ENCODE measurements around the gene KATNAL1.

DNA sequence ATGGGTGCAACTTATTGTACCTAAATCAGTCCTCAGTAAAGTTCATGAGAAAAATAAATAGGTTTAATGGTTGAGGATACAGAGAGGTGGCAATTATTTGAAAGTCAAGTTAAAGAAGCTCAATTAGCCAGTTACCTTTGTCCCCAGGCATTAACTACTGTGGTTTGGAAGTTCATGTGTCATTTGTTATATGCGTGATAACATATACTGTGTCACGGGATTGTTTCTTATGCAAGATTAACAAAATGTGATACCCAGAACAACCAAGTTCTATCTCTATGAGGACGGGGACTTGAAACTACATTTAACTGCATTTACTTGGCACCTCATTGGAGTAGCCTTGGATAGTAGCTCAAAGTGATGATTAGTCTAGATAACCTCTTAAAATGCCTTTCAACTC lies 13.9 kb upstream of the KATNAL1 start:
- TF ChIP-seq, protein P1, sequence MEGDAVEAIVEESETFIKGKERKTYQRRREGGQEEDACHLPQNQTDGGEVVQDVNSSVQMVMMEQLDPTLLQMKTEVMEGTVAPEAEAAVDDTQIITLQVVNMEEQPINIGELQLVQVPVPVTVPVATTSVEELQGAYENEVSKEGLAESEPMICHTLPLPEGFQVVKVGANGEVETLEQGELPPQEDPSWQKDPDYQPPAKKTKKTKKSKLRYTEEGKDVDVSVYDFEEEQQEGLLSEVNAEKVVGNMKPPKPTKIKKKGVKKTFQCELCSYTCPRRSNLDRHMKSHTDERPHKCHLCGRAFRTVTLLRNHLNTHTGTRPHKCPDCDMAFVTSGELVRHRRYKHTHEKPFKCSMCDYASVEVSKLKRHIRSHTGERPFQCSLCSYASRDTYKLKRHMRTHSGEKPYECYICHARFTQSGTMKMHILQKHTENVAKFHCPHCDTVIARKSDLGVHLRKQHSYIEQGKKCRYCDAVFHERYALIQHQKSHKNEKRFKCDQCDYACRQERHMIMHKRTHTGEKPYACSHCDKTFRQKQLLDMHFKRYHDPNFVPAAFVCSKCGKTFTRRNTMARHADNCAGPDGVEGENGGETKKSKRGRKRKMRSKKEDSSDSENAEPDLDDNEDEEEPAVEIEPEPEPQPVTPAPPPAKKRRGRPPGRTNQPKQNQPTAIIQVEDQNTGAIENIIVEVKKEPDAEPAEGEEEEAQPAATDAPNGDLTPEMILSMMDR (conservative IDR thresholded peaks at IDR 0.05; ENCODE audit: low read depth, low read length): no peak
- TF ChIP-seq, protein P2, sequence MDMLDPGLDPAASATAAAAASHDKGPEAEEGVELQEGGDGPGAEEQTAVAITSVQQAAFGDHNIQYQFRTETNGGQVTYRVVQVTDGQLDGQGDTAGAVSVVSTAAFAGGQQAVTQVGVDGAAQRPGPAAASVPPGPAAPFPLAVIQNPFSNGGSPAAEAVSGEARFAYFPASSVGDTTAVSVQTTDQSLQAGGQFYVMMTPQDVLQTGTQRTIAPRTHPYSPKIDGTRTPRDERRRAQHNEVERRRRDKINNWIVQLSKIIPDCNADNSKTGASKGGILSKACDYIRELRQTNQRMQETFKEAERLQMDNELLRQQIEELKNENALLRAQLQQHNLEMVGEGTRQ (IDR thresholded peaks at IDR 0.05; ENCODE audit: low read depth, low read length): no peak
- TF ChIP-seq, protein P3, sequence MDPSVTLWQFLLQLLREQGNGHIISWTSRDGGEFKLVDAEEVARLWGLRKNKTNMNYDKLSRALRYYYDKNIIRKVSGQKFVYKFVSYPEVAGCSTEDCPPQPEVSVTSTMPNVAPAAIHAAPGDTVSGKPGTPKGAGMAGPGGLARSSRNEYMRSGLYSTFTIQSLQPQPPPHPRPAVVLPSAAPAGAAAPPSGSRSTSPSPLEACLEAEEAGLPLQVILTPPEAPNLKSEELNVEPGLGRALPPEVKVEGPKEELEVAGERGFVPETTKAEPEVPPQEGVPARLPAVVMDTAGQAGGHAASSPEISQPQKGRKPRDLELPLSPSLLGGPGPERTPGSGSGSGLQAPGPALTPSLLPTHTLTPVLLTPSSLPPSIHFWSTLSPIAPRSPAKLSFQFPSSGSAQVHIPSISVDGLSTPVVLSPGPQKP (IDR thresholded peaks at IDR 0.05; ENCODE audit: borderline replicate concordance, low read depth, low read length): no peak
- no peak for TF ChIP-seq CEBPB (IDR thresholded peaks at IDR 0.05; ENCODE audit: low read depth, low read length)
- no peak for TF ChIP-seq SMC3 (IDR thresholded peaks at IDR 0.05; ENCODE audit: low read depth, low read length)

Measured in IMR-90 (cell line).